Caco-2 (cell line): ENCODE results near the gene ZMYM3. TPM values are rescaled to one million over a fixed set of nuclear protein-coding genes. Genes with fewer than 3 reads are reported as not detected.

Experiments used
- BruUV-seq: library from RNA; stranded (reverse); fragments of 400-500 nt; replicated peaks from 2 replicates; lab custom pipeline; 2021; lab: Mats Ljungman, UMichigan
- CTCF ChIA-PET: fragments of 300-600 bp; sonication (Branson Sonifier 250); formaldehyde crosslinking; loops from one replicate; lab custom pipeline; 2022; ENCODE audit warnings: antibody characterized with exemption; lab: Charles Lee
- POLR2A ChIA-PET: fragments of 300-600 bp; sonication (Branson Sonifier 250); formaldehyde crosslinking; loops from one replicate; lab custom pipeline; 2022; ENCODE audit warnings: antibody characterized with exemption; lab: Charles Lee
- DNase-seq, 2 experiments: peaks; one replicate each; pipeline versions ENCODE4 v3.0.0 to v3.0.0-alpha.2; 2020 to 2022
- H3K27me3 ChIP-seq: replicated peaks from 2 replicates; pipeline ENCODE4 v1.6.0; 2011; ENCODE audit warnings: low read length; ENCODE audit not compliant: control insufficient read depth, insufficient read depth
- H3K36me3 ChIP-seq: 2 replicates; pipeline ENCODE4 v1.5.1; 2011; ENCODE audit warnings: low read length; ENCODE audit not compliant: control insufficient read depth, insufficient read depth
- H3K4me1 ChIP-seq: fragments of 250-450 bp; sonication (Bioruptor Pico); 2 replicates; pipeline ENCODE4 v1.5.1; 2020; ENCODE audit warnings: mild to moderate bottlenecking
- H3K4me3 ChIP-seq: 2 replicates; pipeline ENCODE4 v1.5.1; 2011; ENCODE audit warnings: low read depth, mild to moderate bottlenecking, control low read depth, low read length
- H3K9me3 ChIP-seq: fragments of 250-450 bp; sonication (Bioruptor Pico); 2 replicates; pipeline ENCODE4 v1.5.1; 2020; ENCODE audit warnings: mild to moderate bottlenecking, moderate library complexity
- H3K27ac Mint-ChIP-seq: one replicate; pipeline ENCODE4 v1.8.0; 2022; ENCODE audit warnings: mixed read lengths; ENCODE audit not compliant: unreplicated experiment
- H3K27me3 Mint-ChIP-seq: one replicate; pipeline ENCODE4 v1.8.0; 2022; ENCODE audit warnings: mixed read lengths; ENCODE audit not compliant: insufficient read depth, unreplicated experiment
- H3K36me3 Mint-ChIP-seq: one replicate; pipeline ENCODE4 v1.8.0; 2022; ENCODE audit warnings: mild to moderate bottlenecking, mixed read lengths; ENCODE audit not compliant: insufficient read depth, unreplicated experiment
- H3K4me1 Mint-ChIP-seq: one replicate; pipeline ENCODE4 v1.8.0; 2022; ENCODE audit warnings: low read depth, mixed read lengths; ENCODE audit not compliant: unreplicated experiment
- H3K4me3 Mint-ChIP-seq: one replicate; pipeline ENCODE4 v1.8.0; 2022; ENCODE audit warnings: mild to moderate bottlenecking, moderate library complexity, mixed read lengths; ENCODE audit not compliant: unreplicated experiment
- H3K9me3 Mint-ChIP-seq: one replicate; pipeline ENCODE4 v1.8.0; 2022; ENCODE audit warnings: mixed read lengths; ENCODE audit not compliant: unreplicated experiment
- intact Hi-C: fragments of 100-400 bp; cut with micrococcal nuclease; formaldehyde crosslinking; loops from one replicate; pipeline ENCODE4 v1.10.0; 2022; ENCODE audit not compliant: unreplicated experiment
- total RNA-seq: library from RNA; stranded (reverse); gene quantifications from 2 replicates; pipeline ENCODE4 v1.2.3, GENCODE V29; 2022
- TF ChIP-seq, protein P1 (sequence below), 2 experiments: fragments of 200-600 bp in 1 of 2; IDR thresholded peaks; 1 replicate in 1 of 2; 2 replicates in 1 of 2; pipeline versions ENCODE4 v1.5.1 to v1.8.0; 2011 to 2022; ENCODE audit warnings: antibody characterized with exemption in 1 of 2, control low read depth in 1 of 2, inconsistent platforms in 1 of 2, low read depth in 1 of 2, low read length in 1 of 2, mild to moderate bottlenecking in 1 of 2, moderate library complexity in 1 of 2; ENCODE audit not compliant: insufficient read depth in 1 of 2, severe bottlenecking in 1 of 2, unreplicated experiment in 1 of 2

The ZMYM3 gene
- total RNA-seq, 1 experiment from 2014 or later = 55.1 TPM

DNA sequence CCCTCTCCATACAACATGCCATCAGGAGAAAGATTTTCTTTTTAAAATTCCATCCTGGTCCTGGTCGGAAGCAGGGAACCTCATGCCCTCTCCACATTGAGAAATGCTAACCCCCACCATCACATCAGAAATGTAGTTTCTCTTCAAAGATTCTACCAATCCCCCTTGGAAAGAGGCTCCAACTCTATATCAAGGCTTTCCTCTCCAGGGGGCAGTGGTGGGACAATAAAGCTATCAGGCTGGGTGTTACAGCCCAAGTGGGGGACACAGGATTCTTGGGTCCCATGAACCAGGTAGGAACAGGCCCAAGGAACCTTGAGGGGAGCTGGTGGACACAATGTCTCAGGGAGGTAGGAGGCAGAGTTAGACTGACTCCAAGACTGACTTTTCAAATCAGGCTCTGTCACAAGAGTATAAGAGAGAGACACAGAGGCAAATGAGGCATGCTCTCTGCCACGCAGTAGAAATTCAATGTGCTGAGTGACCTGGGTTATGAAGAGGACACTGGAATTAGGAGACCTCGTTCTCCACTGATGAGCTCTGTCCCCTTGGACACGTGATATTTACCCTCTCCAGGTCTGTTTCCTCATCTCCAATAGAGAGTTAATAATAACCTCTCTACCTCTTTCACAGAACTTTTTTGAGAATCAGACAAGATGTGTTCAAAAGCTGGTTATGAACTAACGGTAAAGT, 26.4 kb downstream of the ZMYM3 start:
- no peaks in the 10 kb centered on the region for H3K36me3 ChIP-seq
- peaks cover 29% of the 10 kb centered on the region for H3K4me1 ChIP-seq
- H3K9me3 Mint-ChIP-seq = no peaks in the 10 kb centered on the region
- no peaks in the 10 kb centered on the region for H3K9me3 ChIP-seq
- H3K4me1 Mint-ChIP-seq = peaks cover 18% of the 10 kb centered on the region
- intact Hi-C loops = no loop called here
- no peak overlapping the region for H3K4me3 Mint-ChIP-seq
- CTCF ChIA-PET = interaction anchor here (0.9 kb wide), 1 partner anchor 109 kb away, joined by 3 read pairs; the partner anchor contains the start of gene MED12
- TSS peak; percentile 41 for BruUV-seq
- H3K27me3 Mint-ChIP-seq = no peaks in the 10 kb centered on the region
- POLR2A ChIA-PET = interaction anchor here (1.1 to 1.5 kb wide), 2 partner anchors 45 to 56 kb away, joined by 4 to 8 read pairs; partner anchors contain the start of gene NONO
- no peak overlapping the region for H3K4me3 ChIP-seq
- no peak for DNase-seq
- H3K27me3 ChIP-seq = no peaks in the 10 kb centered on the region
- H3K36me3 Mint-ChIP-seq = peaks cover 6% of the 10 kb centered on the region
- peak overlapping the region; percentile 67 for H3K27ac Mint-ChIP-seq
- TF ChIP-seq, protein P1, sequence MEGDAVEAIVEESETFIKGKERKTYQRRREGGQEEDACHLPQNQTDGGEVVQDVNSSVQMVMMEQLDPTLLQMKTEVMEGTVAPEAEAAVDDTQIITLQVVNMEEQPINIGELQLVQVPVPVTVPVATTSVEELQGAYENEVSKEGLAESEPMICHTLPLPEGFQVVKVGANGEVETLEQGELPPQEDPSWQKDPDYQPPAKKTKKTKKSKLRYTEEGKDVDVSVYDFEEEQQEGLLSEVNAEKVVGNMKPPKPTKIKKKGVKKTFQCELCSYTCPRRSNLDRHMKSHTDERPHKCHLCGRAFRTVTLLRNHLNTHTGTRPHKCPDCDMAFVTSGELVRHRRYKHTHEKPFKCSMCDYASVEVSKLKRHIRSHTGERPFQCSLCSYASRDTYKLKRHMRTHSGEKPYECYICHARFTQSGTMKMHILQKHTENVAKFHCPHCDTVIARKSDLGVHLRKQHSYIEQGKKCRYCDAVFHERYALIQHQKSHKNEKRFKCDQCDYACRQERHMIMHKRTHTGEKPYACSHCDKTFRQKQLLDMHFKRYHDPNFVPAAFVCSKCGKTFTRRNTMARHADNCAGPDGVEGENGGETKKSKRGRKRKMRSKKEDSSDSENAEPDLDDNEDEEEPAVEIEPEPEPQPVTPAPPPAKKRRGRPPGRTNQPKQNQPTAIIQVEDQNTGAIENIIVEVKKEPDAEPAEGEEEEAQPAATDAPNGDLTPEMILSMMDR (IDR thresholded peaks at IDR 0.05; ENCODE audit: insufficient read depth in 1 of 2, low read depth in 1 of 2, low read length in 1 of 2, severe bottlenecking in 1 of 2, unreplicated experiment in 1 of 2) = no peak

DNA sequence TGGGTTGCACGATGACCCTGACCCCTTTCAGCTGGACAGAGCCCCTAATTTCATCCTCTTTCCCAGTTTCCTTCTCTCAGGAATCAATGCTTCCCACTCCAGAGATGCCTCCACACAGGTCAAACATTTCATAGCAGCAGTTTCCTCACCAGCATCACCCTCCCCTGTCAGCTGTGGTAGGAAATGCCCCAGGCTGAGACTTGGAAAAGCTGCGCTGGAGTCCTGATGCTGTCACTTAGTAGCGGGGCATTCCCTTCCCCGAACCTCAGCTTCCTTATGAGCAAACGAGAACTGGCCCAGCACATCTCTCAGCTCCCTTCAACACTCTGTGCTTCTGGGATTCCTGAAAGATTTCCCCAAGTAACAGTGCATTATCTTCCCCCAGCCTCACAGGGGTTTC, 28.3 kb downstream of the ZMYM3 start:
- TF ChIP-seq, protein P1 (IDR thresholded peaks at IDR 0.05; ENCODE audit: insufficient read depth in 1 of 2, low read depth in 1 of 2, low read length in 1 of 2, severe bottlenecking in 1 of 2, unreplicated experiment in 1 of 2) = no peak
- CTCF ChIA-PET = no interaction called here
- DNase-seq = no peak
- Histone ChIP-seq H3K4me3 (no peak overlapping the region), H3K27me3 (no peaks in the 10 kb centered on the region), H3K9me3 (no peaks in the 10 kb centered on the region), H3K36me3 (no peaks in the 10 kb centered on the region), H3K4me1 (peaks cover 29% of the 10 kb centered on the region)
- H3K4me3 Mint-ChIP-seq = no peak overlapping the region
- H3K27ac Mint-ChIP-seq = peak overlapping the region; percentile 21
- H3K36me3 Mint-ChIP-seq = peaks cover 6% of the 10 kb centered on the region
- no TSS peak for BruUV-seq
- no peaks in the 10 kb centered on the region for H3K9me3 Mint-ChIP-seq
- peaks cover 18% of the 10 kb centered on the region for H3K4me1 Mint-ChIP-seq
- no peaks in the 10 kb centered on the region for H3K27me3 Mint-ChIP-seq
- POLR2A ChIA-PET = no interaction called here
- intact Hi-C loops = no loop called here

DNA sequence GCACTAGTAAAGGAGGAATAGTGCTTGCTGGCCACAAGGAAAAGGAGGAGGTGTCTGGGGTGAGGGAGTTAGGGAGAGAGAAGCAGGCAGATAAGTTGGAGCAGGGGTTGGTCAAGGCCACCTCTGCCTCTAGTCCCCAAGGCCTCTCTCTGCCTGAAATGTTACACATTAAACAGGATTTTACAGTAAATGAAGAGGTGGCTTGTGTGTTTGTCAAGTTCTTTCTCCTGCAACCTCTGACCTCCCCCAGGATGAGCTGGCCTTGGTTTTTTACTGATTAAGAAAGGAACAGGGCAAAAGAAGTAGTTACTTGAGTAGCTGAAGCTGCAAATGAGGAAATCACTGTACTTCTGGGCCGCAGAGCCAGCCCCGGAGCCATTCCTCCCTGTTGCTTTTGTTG, 28.9 kb downstream of the ZMYM3 start:
- no peaks in the 10 kb centered on the region for H3K9me3 Mint-ChIP-seq
- BruUV-seq = TSS peak; percentile 56
- peaks cover 18% of the 10 kb centered on the region for H3K4me1 Mint-ChIP-seq
- H3K4me1 ChIP-seq = peaks cover 29% of the 10 kb centered on the region
- no peaks in the 10 kb centered on the region for H3K27me3 ChIP-seq
- peak overlapping the region; percentile 6 for H3K27ac Mint-ChIP-seq
- POLR2A ChIA-PET = no interaction called here
- intact Hi-C loops = no loop called here
- H3K4me3 Mint-ChIP-seq = no peak overlapping the region
- peak in 1 of 2 experiments; percentile 34 for DNase-seq
- CTCF ChIA-PET = no interaction called here
- no peaks in the 10 kb centered on the region for H3K36me3 ChIP-seq
- H3K36me3 Mint-ChIP-seq = peaks cover 6% of the 10 kb centered on the region
- H3K9me3 ChIP-seq = no peaks in the 10 kb centered on the region
- TF ChIP-seq, protein P1 (IDR thresholded peaks at IDR 0.05; ENCODE audit: insufficient read depth in 1 of 2, low read depth in 1 of 2, low read length in 1 of 2, severe bottlenecking in 1 of 2, unreplicated experiment in 1 of 2) = no peak
- no peak overlapping the region for H3K4me3 ChIP-seq
- H3K27me3 Mint-ChIP-seq = no peaks in the 10 kb centered on the region
